PC-3 (cell line): Measurements from ENCODE around the gene CHRNA7. TPM values are rescaled to one million over a fixed set of nuclear protein-coding genes. Genes with fewer than 3 reads are reported as not detected.
"Not testable (repeated sequence)": the region's sequence is repeated elsewhere in the genome, so short reads cannot be mapped to it uniquely, and the experiment has no call there.

Experiments
- ATAC-seq: fragments of 200-7000 bp; cut with Tn5 transposase; 2 replicates; pipeline ENCODE4 v1.9.1; 2020; ENCODE audit warnings: mild to moderate bottlenecking, moderate library complexity
- BruUV-seq: library from RNA; stranded (reverse); fragments of 400-500 nt; replicated peaks from 2 replicates; lab custom pipeline; 2021; lab: Mats Ljungman, UMichigan
- CTCF ChIA-PET: fragments of 300-600 bp; sonication (Branson Sonifier 250); formaldehyde crosslinking; loops from one replicate; lab custom pipeline; 2022; ENCODE audit warnings: antibody characterized with exemption; lab: Charles Lee
- POLR2A ChIA-PET: fragments of 300-600 bp; sonication (Branson Sonifier 250); formaldehyde crosslinking; loops from one replicate; lab custom pipeline; 2022; ENCODE audit warnings: antibody characterized with exemption; ENCODE audit not compliant: unreplicated experiment; lab: Charles Lee
- DNase-seq: peaks from one replicate; pipeline ENCODE4 v3.0.0-alpha.2; 2015
- H2AFZ ChIP-seq: fragments of 300-600 bp; sonication (generic); 2 replicates; pipeline ENCODE4 v1.6.0; 2016; ENCODE audit warnings: antibody characterized with exemption, low read length
- H3F3A ChIP-seq: fragments of 300-600 bp; sonication (generic); one replicate; pipeline ENCODE4 v1.6.0; 2017; ENCODE audit warnings: antibody characterized with exemption, low read length, control low read depth, mild to moderate bottlenecking; ENCODE audit not compliant: unreplicated experiment
- H3K27ac ChIP-seq: fragments of 300-600 bp; sonication (generic); 2 replicates; pipeline ENCODE4 v1.5.1; 2016; ENCODE audit warnings: mild to moderate bottlenecking, low read length
- H3K27me3 ChIP-seq: fragments of 300-600 bp; sonication (generic); 2 replicates; pipeline ENCODE4 v1.6.1; 2016; ENCODE audit warnings: low read length, mixed read lengths
- H3K36me3 ChIP-seq: fragments of 300-600 bp; sonication (generic); 2 replicates; pipeline ENCODE4 v1.6.1; 2016; ENCODE audit warnings: low read depth, mixed run types, low read length, mixed read lengths
- H3K4me1 ChIP-seq: fragments of 300-600 bp; sonication (generic); 2 replicates; pipeline ENCODE4 v1.5.1; 2016; ENCODE audit warnings: low read length; ENCODE audit not compliant: insufficient read depth
- H3K4me2 ChIP-seq: fragments of 300-600 bp; sonication (generic); 2 replicates; pipeline ENCODE4 v1.6.0; 2016; ENCODE audit warnings: low read length
- H3K4me3 ChIP-seq: fragments of 300-600 bp; sonication (generic); 2 replicates; pipeline ENCODE4 v1.5.1; 2016; ENCODE audit warnings: mild to moderate bottlenecking, low read length, mixed read lengths
- H3K79me2 ChIP-seq: fragments of 300-600 bp; sonication (generic); 2 replicates; pipeline ENCODE4 v1.6.1; 2017; ENCODE audit warnings: low read length, mixed read lengths
- H3K9ac ChIP-seq: fragments of 300-600 bp; sonication (generic); 2 replicates; pipeline ENCODE4 v1.6.0; 2016; ENCODE audit warnings: mild to moderate bottlenecking, low read length
- H3K9me2 ChIP-seq: fragments of 300-600 bp; sonication (generic); replicated peaks from 2 replicates; pipeline ENCODE4 v1.6.1; 2016; ENCODE audit warnings: mixed run types, low read length, mixed read lengths
- H3K9me3 ChIP-seq: fragments of 300-600 bp; sonication (generic); 2 replicates; pipeline ENCODE4 v1.6.1; 2016; ENCODE audit warnings: low read length, mixed read lengths
- H4K20me1 ChIP-seq: fragments of 300-600 bp; sonication (generic); 2 replicates; pipeline ENCODE4 v1.6.1; 2016; ENCODE audit warnings: low read length, mixed read lengths
- EZH2 ChIP-seq: fragments of 300-600 bp; sonication (generic); IDR thresholded peaks from one replicate; pipeline ENCODE4 v1.6.1; 2017; ENCODE audit warnings: antibody characterized with exemption, mild to moderate bottlenecking, low read length; ENCODE audit not compliant: unreplicated experiment
- EZH2phosphoT487 ChIP-seq: fragments of 300-600 bp; sonication (generic); IDR thresholded peaks from 2 replicates; pipeline ENCODE4 v1.6.1; 2018; ENCODE audit warnings: mild to moderate bottlenecking, antibody characterized with exemption, low read length, borderline replicate concordance
- intact Hi-C: fragments of 100-400 bp; cut with micrococcal nuclease; formaldehyde crosslinking; loops from 2 replicates; pipeline ENCODE4 v1.9.0; 2023
- total RNA-seq: library from RNA; depleted of rRNA; stranded (reverse); fragments of >200 nt; gene quantifications from 2 replicates; pipeline ENCODE4 v1.2.3, GENCODE V29; 2014; rRNA removed
- TF ChIP-seq, protein P1 (sequence below): fragments of 300-600 bp; sonication (generic); conservative IDR thresholded peaks from 2 replicates; pipeline ENCODE4 v1.5.1; 2017; ENCODE audit warnings: antibody characterized with exemption, low read depth, mild to moderate bottlenecking, low read length

Gene CHRNA7
- total RNA-seq, 1 experiment from 2014 or later = 0.73 TPM

DNA sequence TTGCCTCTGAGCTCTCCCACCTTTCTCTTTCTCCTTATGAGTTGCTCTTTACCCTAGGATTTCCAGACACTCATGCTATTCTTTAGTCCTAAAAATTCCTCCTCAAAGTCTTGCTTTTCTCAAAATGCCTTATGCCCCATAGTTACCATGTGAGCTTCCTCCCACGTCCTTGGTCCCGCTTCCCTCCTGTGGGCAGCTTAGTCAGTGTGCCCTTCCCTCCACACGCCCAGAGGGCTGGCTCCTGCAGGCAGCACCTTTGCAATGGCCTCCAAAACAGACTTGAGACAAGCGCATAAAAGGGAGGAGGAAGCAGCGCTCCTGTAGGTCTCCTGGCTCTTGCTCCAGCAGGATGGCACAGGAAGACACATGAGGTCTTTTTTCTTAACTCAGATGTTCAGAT lies 168.6 kb downstream of the CHRNA7 start:
- H4K20me1 ChIP-seq, BruUV-seq, CTCF ChIA-PET, H3K9me2 ChIP-seq, H2AFZ ChIP-seq, H3F3A ChIP-seq, H3K4me2 ChIP-seq, POLR2A ChIA-PET, H3K27ac ChIP-seq, DNase-seq, H3K9me3 ChIP-seq, H3K27me3 ChIP-seq, H3K36me3 ChIP-seq, H3K9ac ChIP-seq, H3K79me2 ChIP-seq, intact Hi-C loops, ATAC-seq, H3K4me3 ChIP-seq, H3K4me1 ChIP-seq: not testable (repeated sequence)

DNA sequence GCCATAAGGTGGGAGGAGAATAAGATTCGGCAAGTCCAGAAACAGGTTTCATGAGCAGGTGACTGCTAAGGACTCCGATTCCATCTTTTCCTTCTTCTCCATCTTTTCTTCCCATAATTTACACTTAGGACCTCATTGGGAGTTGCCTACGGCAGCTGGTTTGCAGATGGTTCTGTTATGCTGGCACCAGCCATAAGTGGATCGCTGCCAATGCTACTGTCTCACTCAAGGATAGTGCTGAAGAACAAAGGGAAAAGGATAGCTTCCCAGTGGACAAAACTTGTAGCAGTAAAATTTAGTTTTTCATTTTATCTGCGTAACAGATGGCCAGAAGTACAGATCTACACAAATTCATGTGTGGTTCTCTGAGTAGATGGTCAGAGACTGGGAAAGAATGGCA lies 178.8 kb downstream of the CHRNA7 start:
- H3F3A ChIP-seq, H3K9ac ChIP-seq, DNase-seq, H3K4me2 ChIP-seq, H3K9me2 ChIP-seq, ATAC-seq, H2AFZ ChIP-seq, intact Hi-C loops, H3K4me1 ChIP-seq, H4K20me1 ChIP-seq, H3K36me3 ChIP-seq, CTCF ChIA-PET, H3K27me3 ChIP-seq, H3K9me3 ChIP-seq, BruUV-seq, POLR2A ChIA-PET, H3K4me3 ChIP-seq, H3K27ac ChIP-seq, H3K79me2 ChIP-seq: not testable (repeated sequence)

DNA sequence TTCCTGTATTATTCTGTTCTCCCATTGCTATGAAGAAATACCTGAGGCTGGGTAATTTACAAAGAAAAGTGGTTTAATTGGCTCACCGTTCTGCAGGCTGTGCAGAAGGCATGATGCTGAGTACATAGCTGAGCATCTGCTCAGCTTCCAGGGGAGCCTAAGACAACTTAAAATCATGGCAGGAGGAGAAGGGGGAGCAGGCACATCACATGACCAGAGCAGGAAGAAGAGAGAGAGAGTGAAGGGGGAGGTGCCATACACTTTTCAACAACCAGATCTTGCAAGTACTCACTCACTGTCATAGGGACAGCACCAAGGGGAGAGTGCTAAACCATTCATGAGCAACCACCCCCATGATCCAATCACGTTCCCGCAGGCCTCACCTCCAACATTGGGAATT lies 188.4 kb downstream of the CHRNA7 start:
- intact Hi-C loops = no loop called here
- Histone ChIP-seq H3K9me2 (no peaks in the 10 kb centered on the region), H4K20me1 (no peaks in the 10 kb centered on the region), H3K4me3 (no peak overlapping the region), H2AFZ (no peak overlapping the region), H3K4me1 (no peaks in the 10 kb centered on the region), H3K27me3 (no peaks in the 10 kb centered on the region), H3K79me2 (no peaks in the 10 kb centered on the region), H3K9me3 (no peaks in the 10 kb centered on the region), H3K27ac (no peak overlapping the region), H3K4me2 (no peak overlapping the region), H3K9ac (no peak overlapping the region), H3F3A (no peaks in the 10 kb centered on the region), H3K36me3 (no peaks in the 10 kb centered on the region)
- TF ChIP-seq, protein P1, sequence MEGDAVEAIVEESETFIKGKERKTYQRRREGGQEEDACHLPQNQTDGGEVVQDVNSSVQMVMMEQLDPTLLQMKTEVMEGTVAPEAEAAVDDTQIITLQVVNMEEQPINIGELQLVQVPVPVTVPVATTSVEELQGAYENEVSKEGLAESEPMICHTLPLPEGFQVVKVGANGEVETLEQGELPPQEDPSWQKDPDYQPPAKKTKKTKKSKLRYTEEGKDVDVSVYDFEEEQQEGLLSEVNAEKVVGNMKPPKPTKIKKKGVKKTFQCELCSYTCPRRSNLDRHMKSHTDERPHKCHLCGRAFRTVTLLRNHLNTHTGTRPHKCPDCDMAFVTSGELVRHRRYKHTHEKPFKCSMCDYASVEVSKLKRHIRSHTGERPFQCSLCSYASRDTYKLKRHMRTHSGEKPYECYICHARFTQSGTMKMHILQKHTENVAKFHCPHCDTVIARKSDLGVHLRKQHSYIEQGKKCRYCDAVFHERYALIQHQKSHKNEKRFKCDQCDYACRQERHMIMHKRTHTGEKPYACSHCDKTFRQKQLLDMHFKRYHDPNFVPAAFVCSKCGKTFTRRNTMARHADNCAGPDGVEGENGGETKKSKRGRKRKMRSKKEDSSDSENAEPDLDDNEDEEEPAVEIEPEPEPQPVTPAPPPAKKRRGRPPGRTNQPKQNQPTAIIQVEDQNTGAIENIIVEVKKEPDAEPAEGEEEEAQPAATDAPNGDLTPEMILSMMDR = no peak
- TF ChIP-seq EZH2phosphoT487 (no peak), EZH2 (no peak)
- ChIA-PET CTCF (no interaction called here), POLR2A (no interaction called here)
- ATAC-seq = no peak
- BruUV-seq = no TSS peak
- no peak for DNase-seq

Other genes starting within 250 kb of the CHRNA7 start
- not detected in 2 replicates for gene OTUD7A, start 159.8 kb upstream of the CHRNA7 start, total RNA-seq